H9 (cell line): ENCODE data around the gene CHMP4A. TPM values are rescaled to one million over a fixed set of nuclear protein-coding genes. Genes with fewer than 3 reads are reported as not detected.

Experiments used
- DNase-seq: peaks from one replicate; pipeline ENCODE4 v3.0.0-alpha.2; 2017
- H2AFZ ChIP-seq: one replicate; pipeline ENCODE4 v1.6.1; 2013; ENCODE audit warnings: mild to moderate bottlenecking, low read length, control low read depth, moderate library complexity
- H2AK5ac ChIP-seq: 2 replicates; pipeline ENCODE4 v1.6.1; 2013; ENCODE audit warnings: low read length, control low read depth, mixed read lengths; ENCODE audit not compliant: insufficient read length
- H2BK120ac ChIP-seq: one replicate; pipeline ENCODE4 v1.6.1; 2013; ENCODE audit warnings: low read depth, mild to moderate bottlenecking, low read length, control low read depth, inconsistent platforms; ENCODE audit not compliant: poor library complexity, severe bottlenecking
- H2BK12ac ChIP-seq: 2 replicates; pipeline ENCODE4 v1.6.1; 2013; ENCODE audit warnings: low read length, control low read depth, mixed read lengths, low read depth; ENCODE audit not compliant: insufficient read length
- H2BK15ac ChIP-seq: 2 replicates; pipeline ENCODE4 v1.6.1; 2013; ENCODE audit warnings: low read depth, low read length, control low read depth
- H2BK20ac ChIP-seq: one replicate; pipeline ENCODE4 v1.6.1; 2013; ENCODE audit warnings: low read depth, mild to moderate bottlenecking, low read length, control low read depth, inconsistent platforms; ENCODE audit not compliant: poor library complexity, severe bottlenecking
- H2BK5ac ChIP-seq: 2 replicates; pipeline ENCODE4 v1.6.1; 2013; ENCODE audit warnings: low read length, control low read depth, mixed read lengths; ENCODE audit not compliant: insufficient read length
- H3K14ac ChIP-seq: 2 replicates; pipeline ENCODE4 v1.6.1; 2013; ENCODE audit warnings: low read length, control low read depth; ENCODE audit not compliant: insufficient read depth
- H3K18ac ChIP-seq: 2 replicates; pipeline ENCODE4 v1.6.1; 2013; ENCODE audit warnings: low read depth, mild to moderate bottlenecking, mixed read lengths, low read length, control low read depth; ENCODE audit not compliant: insufficient read length
- H3K23ac ChIP-seq: 2 replicates; pipeline ENCODE4 v1.6.1; 2013; ENCODE audit warnings: low read length, control low read depth, mixed read lengths, low read depth; ENCODE audit not compliant: insufficient read length
- H3K23me2 ChIP-seq: 2 replicates; pipeline ENCODE4 v1.6.1; 2013; ENCODE audit warnings: low read depth, mild to moderate bottlenecking, mixed read lengths, low read length, control low read depth; ENCODE audit not compliant: insufficient read length, poor library complexity, severe bottlenecking
- H3K27ac ChIP-seq: 2 replicates; pipeline ENCODE4 v1.5.1; 2013; ENCODE audit warnings: low read length, control low read depth, mixed read lengths, low read depth; ENCODE audit not compliant: insufficient read length
- H3K27me3 ChIP-seq: 2 replicates; pipeline ENCODE4 v1.6.1; 2013; ENCODE audit warnings: low read length, control low read depth, inconsistent platforms; ENCODE audit not compliant: insufficient read depth
- H3K4ac ChIP-seq: 2 replicates; pipeline ENCODE4 v1.6.1; 2013; ENCODE audit warnings: low read depth, mild to moderate bottlenecking, control low read depth, inconsistent platforms, low read length, moderate library complexity
- H3K4me1 ChIP-seq: 2 replicates; pipeline ENCODE4 v1.6.1; 2013; ENCODE audit warnings: low read length, control low read depth, inconsistent platforms; ENCODE audit not compliant: insufficient read depth
- H3K4me2 ChIP-seq: 2 replicates; pipeline ENCODE4 v1.6.1; 2013; ENCODE audit warnings: low read length, control low read depth, mixed read lengths; ENCODE audit not compliant: insufficient read length, insufficient read depth
- H3K56ac ChIP-seq: 2 replicates; pipeline ENCODE4 v1.6.1; 2013; ENCODE audit warnings: low read depth, mild to moderate bottlenecking, mixed read lengths, low read length, control low read depth; ENCODE audit not compliant: insufficient read length
- H3K79me1 ChIP-seq: 2 replicates; pipeline ENCODE4 v1.6.1; 2013; ENCODE audit warnings: low read depth, mild to moderate bottlenecking, moderate library complexity, low read length, control low read depth, inconsistent platforms; ENCODE audit not compliant: insufficient read depth, poor library complexity, severe bottlenecking
- H3K79me2 ChIP-seq: 2 replicates; pipeline ENCODE4 v1.6.1; 2013; ENCODE audit warnings: low read length, control low read depth, inconsistent platforms; ENCODE audit not compliant: insufficient read depth
- H3K9ac ChIP-seq: 2 replicates; pipeline ENCODE4 v1.6.1; 2013; ENCODE audit warnings: low read length, control low read depth, mixed read lengths; ENCODE audit not compliant: insufficient read length; ENCODE audit errors: extremely low read depth
- H3K9me3 ChIP-seq: one replicate; pipeline ENCODE4 v1.6.1; 2013; ENCODE audit warnings: low read depth, low read length, inconsistent platforms; ENCODE audit not compliant: control insufficient read depth
- H3T11ph ChIP-seq: one replicate; pipeline ENCODE4 v1.6.1; 2013; ENCODE audit warnings: mild to moderate bottlenecking, low read length, control low read depth, inconsistent platforms
- H4K20me1 ChIP-seq: one replicate; pipeline ENCODE4 v1.6.1; 2013; ENCODE audit not compliant: control insufficient read depth, insufficient read length, insufficient read depth
- H4K5ac ChIP-seq: 2 replicates; pipeline ENCODE4 v1.6.1; 2013; ENCODE audit warnings: low read depth, mild to moderate bottlenecking, mixed read lengths, low read length, control low read depth; ENCODE audit not compliant: insufficient read length
- H4K8ac ChIP-seq: replicated peaks from 2 replicates; pipeline ENCODE4 v1.6.1; 2013; ENCODE audit warnings: low read length, control low read depth, mixed read lengths, low read depth; ENCODE audit not compliant: insufficient read length
- H4K91ac ChIP-seq: 2 replicates; pipeline ENCODE4 v1.6.1; 2013; ENCODE audit warnings: low read depth, mild to moderate bottlenecking, moderate library complexity, mixed read lengths, low read length, control low read depth; ENCODE audit not compliant: insufficient read length
- H3K27ac Mint-ChIP-seq, 3 experiments: 2 replicates in 2 of 3; 3 replicates in 1 of 3; pipeline ENCODE4 v1.8.0; 2020 to 2021; ENCODE audit warnings: mixed read lengths in 3 of 3, mild to moderate bottlenecking in 1 of 3, moderate library complexity in 1 of 3
- H3K27me3 Mint-ChIP-seq: 2 replicates; pipeline ENCODE4 v1.8.0; 2021; ENCODE audit warnings: low read depth, mild to moderate bottlenecking, moderate library complexity, mixed read lengths
- H3K36me3 Mint-ChIP-seq, 3 experiments: 2 replicates in 2 of 3; 3 replicates in 1 of 3; pipeline ENCODE4 v1.8.0; 2020 to 2021; ENCODE audit warnings: low read depth in 3 of 3, mixed read lengths in 3 of 3; ENCODE audit not compliant: insufficient read depth in 1 of 3
- H3K4me1 Mint-ChIP-seq, 2 experiments: 2 replicates each; pipeline ENCODE4 v1.8.0; 2020; ENCODE audit warnings: mixed read lengths in 2 of 2
- H3K4me3 Mint-ChIP-seq, 2 experiments: 2 replicates in 1 of 2; 3 replicates in 1 of 2; pipeline ENCODE4 v1.8.0; 2020 to 2021; ENCODE audit warnings: mild to moderate bottlenecking in 2 of 2, mixed read lengths in 2 of 2, moderate library complexity in 1 of 2
- H3K9me3 Mint-ChIP-seq, 2 experiments: 2 replicates in 1 of 2; 3 replicates in 1 of 2; pipeline ENCODE4 v1.8.0; 2020; ENCODE audit warnings: mild to moderate bottlenecking in 2 of 2, mixed read lengths in 2 of 2, moderate library complexity in 1 of 2
- CTCF ChIP-seq: fragments of 200-600 bp; sonication (generic); conservative IDR thresholded peaks from 3 replicates; pipeline ENCODE4 v1.8.0; 2021; ENCODE audit warnings: antibody characterized with exemption, mild to moderate bottlenecking
- WGBS: extraction: QIAGEN DNeasy Blood & Tissue Kit; methylation state at CpG from one replicate; pipeline ENCODE4 v1.1.7; 2013; ENCODE audit warnings: missing lambda C conversion rate, low lambda C conversion rate, mixed read lengths; ENCODE audit not compliant: insufficient read length; ENCODE audit errors: extremely low coverage; 5-methylcytosine and 5-hydroxymethylcytosine counted together
- total RNA-seq: library from RNA; stranded (reverse); gene quantifications from 2 replicates; pipeline ENCODE4 v1.2.1, GENCODE V29; 2021

Gene CHMP4A
- total RNA-seq, 1 experiment from 2014 or later = 46.2 TPM

DNA sequence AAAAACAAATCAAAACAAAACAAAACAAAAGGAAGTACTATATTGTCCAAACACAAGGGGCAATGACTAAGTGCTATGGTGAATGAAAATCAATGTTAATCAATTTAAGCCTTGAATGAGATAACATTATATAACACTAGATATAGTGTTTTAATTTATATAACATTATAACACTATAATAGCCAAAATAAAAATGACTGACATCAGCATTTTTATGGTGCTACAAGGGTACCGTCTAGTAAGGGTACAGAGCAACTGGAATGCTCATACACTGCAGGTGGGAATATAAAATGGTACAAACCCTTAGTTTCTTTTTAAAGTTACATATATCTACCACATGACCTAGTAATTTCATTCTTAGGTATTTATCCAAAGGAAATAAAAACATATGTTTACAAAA is 13.2 kb upstream of the CHMP4A start:
- Histone ChIP-seq H3K4me2 (no peak overlapping the region), H2BK20ac (no peak overlapping the region), H4K8ac (no peak overlapping the region), H3K4ac (no peak overlapping the region), H4K91ac (no peak overlapping the region), H3K27me3 (no peaks in the 10 kb centered on the region), H3K9ac (no peak overlapping the region), H3K4me1 (no peaks in the 10 kb centered on the region), H4K5ac (no peak overlapping the region), H3T11ph (no peak overlapping the region), H3K9me3 (no peaks in the 10 kb centered on the region), H2BK5ac (no peak overlapping the region), H3K56ac (no peak overlapping the region), H3K27ac (no peak overlapping the region), H3K18ac (no peak overlapping the region), H3K79me1 (peaks cover 14% of the 10 kb centered on the region), H2BK12ac (no peak overlapping the region), H3K79me2 (peaks cover 7% of the 10 kb centered on the region; the same call in 1 of the 2 replicates), H2AK5ac (no peak overlapping the region), H2BK120ac (no peak overlapping the region), H3K23ac (no peak overlapping the region), H2AFZ (no peak overlapping the region), H2BK15ac (no peak overlapping the region), H4K20me1 (no peaks in the 10 kb centered on the region), H3K23me2 (peaks cover 3% of the 10 kb centered on the region), H3K14ac (no peak overlapping the region)
- peaks cover 7 to 24% (median 18%) of the 10 kb centered on the region in 3 experiments; a peak in 6 of 7 replicates for H3K36me3 Mint-ChIP-seq
- WGBS = no CpG with 5 or more reads among the region's 1 CpG
- peaks cover 0 to 7% of the 10 kb centered on the region in 2 experiments; a peak in 2 of 4 replicates for H3K4me1 Mint-ChIP-seq
- H3K27ac Mint-ChIP-seq = no peak overlapping the region
- H3K27me3 Mint-ChIP-seq = no peaks in the 10 kb centered on the region
- H3K9me3 Mint-ChIP-seq = no peaks in the 10 kb centered on the region
- DNase-seq = no peak
- TF ChIP-seq CTCF = no peak
- no peak overlapping the region for H3K4me3 Mint-ChIP-seq
